ENCODE data around the gene FOLR2. TPM values are rescaled to one million over a fixed set of nuclear protein-coding genes. Genes with fewer than 3 reads are reported as not detected.

The FOLR2 gene
- total RNA-seq, 4 donors from 2014 or later, result 7.5 to 14.6 (median 13.0) TPM

DNA sequence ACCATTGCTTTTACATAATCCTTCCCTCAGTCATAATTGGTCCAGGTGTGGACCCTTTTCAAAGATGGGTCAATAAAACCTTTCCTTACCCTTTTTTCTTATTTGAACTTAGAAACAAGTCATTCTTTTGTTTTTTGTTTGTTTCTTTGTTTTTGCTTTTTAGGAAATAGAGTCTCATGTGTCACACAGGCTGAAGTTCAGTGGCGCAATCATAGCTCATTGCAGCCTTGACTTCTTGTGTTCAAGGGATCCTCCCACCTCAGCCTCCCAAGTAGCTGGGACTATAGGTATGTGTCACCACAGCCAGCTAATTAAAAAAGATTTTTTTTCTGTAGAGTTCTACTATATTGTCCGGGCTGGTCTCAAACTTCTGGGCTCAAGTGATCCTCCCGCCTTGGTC is 36.8 kb downstream of the FOLR2 start:
- TF ChIP-seq CTCF (IDR thresholded peaks at IDR 0.05 in 4 of 5, conservative IDR thresholded peaks at IDR 0.05 in 1 of 5) (no peak), POLR2A (IDR thresholded peaks at IDR 0.05) (no peak)
- no peak overlapping the region for H3K4me3 ChIP-seq
- no peaks in the 10 kb centered on the region for H3K4me1 ChIP-seq
- H3K36me3 ChIP-seq, result no peaks in the 10 kb centered on the region
- no peak overlapping the region for H3K27ac ChIP-seq
- intact Hi-C loops (cut with DNase I; ENCODE audit: low total_unique reads), result no loop called here
- ATAC-seq, result no peak
- H3K9me3 ChIP-seq, result no peaks in the 10 kb centered on the region
- no peak for DNase-seq
- peaks cover 0 to 5% (median 0%) of the 10 kb centered on the region in 3 donors for H3K27me3 ChIP-seq
- in situ Hi-C loops (cut with MboI; ENCODE audit: low sequenced_read_pairs in 4 of 4), result no loop called here

DNA sequence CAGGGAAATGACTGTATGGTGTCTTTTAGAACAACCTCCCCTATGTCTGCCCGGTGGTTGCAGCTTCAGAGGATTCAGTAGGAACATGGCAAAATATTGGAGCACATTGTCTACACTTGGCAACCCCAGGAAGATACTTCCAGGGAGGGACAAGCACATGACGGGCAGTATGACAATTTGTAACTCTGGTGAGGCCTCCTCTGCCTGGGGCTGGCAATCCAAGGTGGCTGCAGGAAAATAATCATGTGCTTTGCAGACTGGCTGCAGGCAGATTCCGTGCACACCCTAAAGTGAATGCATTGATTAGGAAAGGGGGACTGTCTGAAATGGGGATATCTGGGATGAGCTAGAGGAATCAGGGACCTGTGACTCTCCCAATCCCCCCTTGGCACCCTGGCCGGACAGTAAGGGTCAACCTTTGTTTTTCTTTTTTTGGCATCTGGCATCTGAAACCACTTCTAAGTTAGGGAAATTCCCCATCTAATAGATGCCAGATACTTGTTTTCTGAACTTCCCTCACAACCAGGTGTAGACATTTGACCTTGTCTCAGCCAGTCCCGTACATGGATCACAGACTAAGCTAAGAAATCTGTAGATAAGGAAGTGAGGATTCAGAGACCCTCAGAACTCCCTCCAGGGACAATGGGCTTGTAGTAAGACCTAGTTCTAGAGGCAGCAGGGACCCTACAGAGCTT is 37.9 kb downstream of the FOLR2 start:
- TF ChIP-seq CTCF (IDR thresholded peaks at IDR 0.05 in 4 of 5, conservative IDR thresholded peaks at IDR 0.05 in 1 of 5) (no peak), POLR2A (IDR thresholded peaks at IDR 0.05) (no peak)
- no peaks in the 10 kb centered on the region for H3K36me3 ChIP-seq
- no peak overlapping the region for H3K27ac ChIP-seq
- no peak for DNase-seq
- no peaks in the 10 kb centered on the region for H3K4me1 ChIP-seq
- no peaks in the 10 kb centered on the region for H3K9me3 ChIP-seq
- in situ Hi-C loops (cut with MboI; ENCODE audit: low sequenced_read_pairs in 4 of 4) (no loop called here), intact Hi-C loops (cut with DNase I; ENCODE audit: low total_unique reads) (no loop called here)
- H3K27me3 ChIP-seq, result peaks cover 0 to 5% (median 0%) of the 10 kb centered on the region in 3 donors
- no peak for ATAC-seq
- no peak overlapping the region for H3K4me3 ChIP-seq

DNA sequence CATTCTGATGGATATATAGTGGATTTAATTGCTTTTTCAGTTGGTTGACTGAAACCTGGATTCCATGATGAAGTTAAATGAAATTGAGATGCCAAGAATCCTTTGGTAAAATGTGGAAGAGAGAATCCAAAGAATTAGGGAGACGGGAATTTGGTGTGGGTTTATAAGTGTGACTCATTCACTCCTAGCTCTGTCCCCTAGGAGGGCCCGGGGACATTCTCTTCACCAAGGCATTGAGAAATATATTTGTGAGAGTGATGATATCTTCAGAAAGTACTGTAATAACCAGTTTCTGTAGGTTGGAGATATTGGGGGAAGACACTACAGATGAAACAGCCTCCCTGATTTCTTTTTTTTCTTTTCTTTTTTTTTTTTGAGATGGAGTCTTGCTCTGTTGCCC is 41.0 kb downstream of the FOLR2 start:
- in situ Hi-C loops (cut with MboI; ENCODE audit: low sequenced_read_pairs in 4 of 4), result no loop called here

DNA sequence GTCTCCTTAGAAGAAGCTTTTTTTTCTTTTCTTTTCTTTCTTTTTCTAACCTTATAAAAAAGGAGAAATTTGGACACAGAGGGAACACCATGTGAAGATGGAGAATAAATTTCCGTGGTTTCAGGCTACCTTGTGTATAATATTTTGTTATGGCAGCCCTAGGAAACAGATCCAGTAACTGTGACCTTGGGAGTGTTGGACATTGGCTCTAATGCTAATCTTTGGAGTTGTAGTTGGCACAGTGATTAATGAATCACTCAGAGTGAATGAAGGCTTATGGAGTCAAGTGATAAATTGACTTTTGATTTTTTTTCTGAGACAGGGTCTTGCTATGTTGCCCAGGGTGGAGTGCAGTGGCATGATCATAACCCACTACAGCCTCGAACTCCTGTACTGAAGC is 42.9 kb downstream of the FOLR2 start:
- ATAC-seq (no peak), DNase-seq (no peak)
- in situ Hi-C loops (cut with MboI; ENCODE audit: low sequenced_read_pairs in 4 of 4), result no loop called here

More for the DNA sequence above, 41.0 kb downstream of the FOLR2 start:
- Histone ChIP-seq H3K27me3 (peaks cover 0 to 5% (median 0%) of the 10 kb centered on the region in 3 donors), H3K36me3 (no peaks in the 10 kb centered on the region), H3K9me3 (no peaks in the 10 kb centered on the region), H3K27ac (no peak overlapping the region), H3K4me3 (no peak overlapping the region), H3K4me1 (no peaks in the 10 kb centered on the region)
- ATAC-seq (no peak), DNase-seq (no peak)
- no peak for TF ChIP-seq POLR2A (IDR thresholded peaks at IDR 0.05)
- intact Hi-C loops (cut with DNase I; ENCODE audit: low total_unique reads), result no loop called here

DNA sequence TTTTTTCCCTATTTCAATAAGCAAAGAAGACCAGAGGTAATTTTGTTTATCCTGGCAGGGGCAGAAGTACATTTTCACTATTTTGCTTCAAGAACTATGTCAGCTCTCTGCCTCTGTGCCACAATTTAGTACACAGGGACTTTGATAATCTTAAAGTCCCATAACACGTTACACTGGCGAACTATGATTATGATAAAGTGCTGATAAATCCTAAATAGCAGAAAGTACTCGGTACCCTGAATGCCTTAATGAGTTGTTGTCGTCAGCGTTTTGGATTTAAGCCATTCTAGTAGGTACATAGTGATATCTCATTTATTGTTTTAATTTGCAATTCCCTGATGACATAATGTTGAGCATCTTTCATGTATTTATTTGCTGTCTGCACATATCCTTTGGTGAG is 44.0 kb downstream of the FOLR2 start:
- Histone ChIP-seq H3K36me3 (no peaks in the 10 kb centered on the region), H3K4me3 (no peak overlapping the region), H3K4me1 (no peaks in the 10 kb centered on the region), H3K27me3 (no peaks in the 10 kb centered on the region), H3K27ac (no peak overlapping the region), H3K9me3 (no peaks in the 10 kb centered on the region)
- in situ Hi-C loops (cut with MboI; ENCODE audit: low sequenced_read_pairs in 4 of 4) (no loop called here), intact Hi-C loops (cut with DNase I; ENCODE audit: low total_unique reads) (no loop called here)
- TF ChIP-seq CTCF (IDR thresholded peaks at IDR 0.05 in 4 of 5, conservative IDR thresholded peaks at IDR 0.05 in 1 of 5), result no peak
- no peak for TF ChIP-seq POLR2A (IDR thresholded peaks at IDR 0.05)
- ATAC-seq (no peak), DNase-seq (no peak)

More for the DNA sequence above, 42.9 kb downstream of the FOLR2 start:
- H3K9me3 ChIP-seq, result no peaks in the 10 kb centered on the region
- no peaks in the 10 kb centered on the region for H3K36me3 ChIP-seq
- intact Hi-C loops (cut with DNase I; ENCODE audit: low total_unique reads), result no loop called here
- no peak overlapping the region for H3K27ac ChIP-seq
- H3K4me3 ChIP-seq, result no peak overlapping the region
- TF ChIP-seq CTCF (IDR thresholded peaks at IDR 0.05 in 4 of 5, conservative IDR thresholded peaks at IDR 0.05 in 1 of 5), result no peak
- no peak for TF ChIP-seq POLR2A (IDR thresholded peaks at IDR 0.05)
- H3K4me1 ChIP-seq, result no peaks in the 10 kb centered on the region
- H3K27me3 ChIP-seq, result peaks cover 0 to 3% (median 0%) of the 10 kb centered on the region in 3 donors

All from gastrocnemius medialis (tissue), 4 donors.